Sigmoid colon (tissue), 7 donors: ENCODE measurements around the gene HSD17B11. TPM values are rescaled to one million over a fixed set of nuclear protein-coding genes. Genes with fewer than 3 reads are reported as not detected.
"Not testable (repeated sequence)": the region's sequence is repeated elsewhere in the genome, so short reads cannot be mapped to it uniquely, and the experiment has no call there.

ENCODE experiments used
- DNase-seq: peaks from one replicate; pipeline ENCODE4 v3.0.0-alpha.2; 2019
- H3K27ac ChIP-seq, 4 donors: fragments of 200-600 bp; sonication (generic); one replicate each; pipeline ENCODE4 v1.5.1; 2016 to 2019; ENCODE audit warnings: mild to moderate bottlenecking in 1 of 4
- H3K27me3 ChIP-seq, 3 donors: fragments of 200-600 bp; sonication (generic); one replicate each; pipeline ENCODE4 v1.5.1; 2019; ENCODE audit warnings: mild to moderate bottlenecking in 1 of 3
- H3K36me3 ChIP-seq, 4 donors: fragments of 200-600 bp; sonication (generic); one replicate each; pipeline ENCODE4 v1.5.1; 2016 to 2019
- H3K4me1 ChIP-seq, 4 donors: fragments of 200-600 bp; sonication (generic); one replicate each; pipeline ENCODE4 v1.5.1; 2017 to 2019
- H3K4me3 ChIP-seq, 4 donors: fragments of 200-600 bp; sonication (generic); one replicate each; pipeline ENCODE4 v1.5.1; 2017 to 2019; ENCODE audit warnings: mild to moderate bottlenecking in 2 of 4, moderate library complexity in 1 of 4
- H3K9me3 ChIP-seq, 4 donors: fragments of 200-600 bp in 3 of 4; sonication (generic) in 3 of 4; one replicate each; pipeline versions ENCODE4 v1.5.1 to v1.6.1; 2013 to 2019
- CTCF ChIP-seq, 4 experiments: fragments of 450-650 bp in 3 of 4; fragments of 200-600 bp in 1 of 4; IDR thresholded peaks; one replicate each; pipeline ENCODE4 v1.5.1; 2016 to 2019; ENCODE audit warnings: antibody characterized with exemption in 4 of 4, mild to moderate bottlenecking in 3 of 4, moderate library complexity in 2 of 4
- EP300 ChIP-seq, 4 donors: sonication (generic); formaldehyde crosslinking; IDR thresholded peaks; one replicate each; pipeline ENCODE4 v1.6.1; 2017; ENCODE audit warnings: antibody characterized with exemption in 4 of 4
- POLR2A ChIP-seq, 2 donors: fragments of 450-650 bp; IDR thresholded peaks; one replicate each; pipeline ENCODE4 v1.6.1; 2016; ENCODE audit warnings: antibody characterized with exemption in 2 of 2, mild to moderate bottlenecking in 2 of 2, moderate library complexity in 2 of 2
- POLR2AphosphoS5 ChIP-seq, 4 donors: sonication (generic); formaldehyde crosslinking; IDR thresholded peaks; one replicate each; pipeline ENCODE4 v1.6.1; 2017; ENCODE audit warnings: antibody characterized with exemption in 4 of 4
- WGBS, 2 donors: extraction: QIAGEN DNeasy Blood & Tissue Kit; methylation state at CpG; one replicate each; pipeline ENCODE4 v1.1.7; 2013; 5-methylcytosine and 5-hydroxymethylcytosine counted together
- intact Hi-C: fragments of 100-400 bp; cut with DNase I; formaldehyde crosslinking; loops from one replicate; pipeline ENCODE4 v1.15.1; 2023
- polyA plus RNA-seq, 3 donors: library from polyadenylated mRNA; stranded (reverse); fragments of 200-250 nt; gene quantifications; one replicate each; pipeline ENCODE4 v1.2.3, GENCODE V29; 2013
- total RNA-seq, 4 donors: library from RNA; depleted of rRNA; stranded (reverse); fragments of >200 nt; gene quantifications; one replicate each; pipeline ENCODE4 v1.1.0, GENCODE V29; 2016
- donor health status: healthy with polysubstance abuse.
- donor health status: Bipolar disorder and iron deficiency.
- donor health status: healthy.

The HSD17B11 gene
- total and polyA plus RNA-seq, 7 donors: 57.3 to 145 (median 97.6) TPM

DNA sequence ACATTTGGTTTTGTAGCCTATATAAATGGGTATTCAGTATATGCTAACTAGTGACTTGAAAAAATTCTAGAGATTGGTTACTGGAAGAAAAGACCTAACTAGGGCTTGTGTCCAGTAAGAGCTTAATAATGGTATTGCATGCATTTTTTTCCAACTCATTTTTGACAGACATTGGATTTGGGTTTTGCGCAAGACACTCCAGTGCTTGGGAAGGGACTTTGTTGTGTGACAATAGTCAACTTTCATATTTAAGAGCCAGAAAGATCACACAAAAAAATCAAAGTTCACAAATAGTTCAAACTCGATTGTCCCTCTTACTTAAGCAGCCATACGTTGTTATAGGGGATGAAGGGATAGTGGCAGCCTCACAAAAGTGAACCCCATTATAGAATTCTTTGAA is 1.2 kb upstream of the HSD17B11 start:
- no peak for TF ChIP-seq POLR2AphosphoS5 (IDR thresholded peaks at IDR 0.05)
- no peak for TF ChIP-seq POLR2A (IDR thresholded peaks at IDR 0.05)
- TF ChIP-seq EP300 (IDR thresholded peaks at IDR 0.05): no peak
- TF ChIP-seq CTCF (IDR thresholded peaks at IDR 0.05): no peak
- Histone ChIP-seq H3K4me3 (peak overlapping the region in 2 of 4 donors; percentile 51 to 61), H3K36me3 (no peaks in the 10 kb centered on the region), H3K9me3 (no peaks in the 10 kb centered on the region), H3K27me3 (no peaks in the 10 kb centered on the region), H3K27ac (peak overlapping the region; percentile 83 to 92 (median 89)), H3K4me1 (peaks cover 0 to 41% (median 25%) of the 10 kb centered on the region in 4 donors)
- 76 to 77% methylated on average over 3 of the region's 3 CpGs for WGBS, 2 donors
- intact Hi-C loops: loop anchor here (5.0 kb wide), 1 partner anchor 150 kb away; no protein-coding TSS in a partner anchor
- DNase-seq: no peak

- Histone ChIP-seq H3K4me3 (peak overlapping the region; percentile 41 to 73 (median 56)), H3K4me1 (peaks cover 0 to 47% (median 25%) of the 10 kb centered on the region in 4 donors), H3K27ac (peak overlapping the region; percentile 83 to 92 (median 89)), H3K36me3 (no peaks in the 10 kb centered on the region), H3K9me3 (no peaks in the 10 kb centered on the region), H3K27me3 (no peaks in the 10 kb centered on the region)
- WGBS, 2 donors: 7 to 24% methylated on average over 16 of the region's 16 CpGs
- TF ChIP-seq EP300 (IDR thresholded peaks at IDR 0.05) (no peak), POLR2AphosphoS5 (IDR thresholded peaks at IDR 0.05) (no peak), POLR2A (IDR thresholded peaks at IDR 0.05) (no peak), CTCF (IDR thresholded peaks at IDR 0.05) (no peak)
- DNase-seq: no peak
- intact Hi-C loops: loop anchor here (1.0 to 5.0 kb wide), 2 partner anchors 31 to 151 kb away; partner anchors contain the start of gene NUDT9
Observed at GRCh38 chr4:87391576-87392054, 627 bp upstream of the HSD17B11 start.

DNA sequence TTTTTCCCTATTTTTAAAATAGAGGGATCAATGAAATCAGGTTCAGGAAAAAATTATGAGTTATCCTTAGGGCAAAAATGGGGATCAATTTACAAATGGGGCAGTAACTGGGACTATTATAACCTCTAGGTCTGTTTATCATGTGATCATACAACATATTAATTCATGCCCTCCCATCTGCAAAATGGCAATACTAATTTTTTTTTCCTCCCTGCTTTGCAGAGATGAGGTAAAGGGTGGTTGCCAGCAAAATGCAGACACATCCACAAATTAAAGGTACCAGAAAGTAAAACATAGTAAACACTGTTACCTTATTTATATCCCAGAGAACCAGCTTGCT is 467 bp downstream of the HSD17B11 start:
- H3K4me1 ChIP-seq: peaks cover 0 to 48% (median 25%) of the 10 kb centered on the region in 4 donors
- intact Hi-C loops: loop anchor here (5.0 kb wide), 1 partner anchor 152 kb away; no protein-coding TSS in a partner anchor
- peak overlapping the region; percentile 83 to 92 (median 89) for H3K27ac ChIP-seq
- no peak for DNase-seq
- peak overlapping the region; percentile 41 to 73 (median 56) for H3K4me3 ChIP-seq
- no peak for TF ChIP-seq POLR2A (IDR thresholded peaks at IDR 0.05)
- no peak for TF ChIP-seq EP300 (IDR thresholded peaks at IDR 0.05)
- no peak for TF ChIP-seq POLR2AphosphoS5 (IDR thresholded peaks at IDR 0.05)
- no peak for TF ChIP-seq CTCF (IDR thresholded peaks at IDR 0.05)
- H3K9me3 ChIP-seq: no peaks in the 10 kb centered on the region
- no peaks in the 10 kb centered on the region for H3K27me3 ChIP-seq
- H3K36me3 ChIP-seq: no peaks in the 10 kb centered on the region

DNA sequence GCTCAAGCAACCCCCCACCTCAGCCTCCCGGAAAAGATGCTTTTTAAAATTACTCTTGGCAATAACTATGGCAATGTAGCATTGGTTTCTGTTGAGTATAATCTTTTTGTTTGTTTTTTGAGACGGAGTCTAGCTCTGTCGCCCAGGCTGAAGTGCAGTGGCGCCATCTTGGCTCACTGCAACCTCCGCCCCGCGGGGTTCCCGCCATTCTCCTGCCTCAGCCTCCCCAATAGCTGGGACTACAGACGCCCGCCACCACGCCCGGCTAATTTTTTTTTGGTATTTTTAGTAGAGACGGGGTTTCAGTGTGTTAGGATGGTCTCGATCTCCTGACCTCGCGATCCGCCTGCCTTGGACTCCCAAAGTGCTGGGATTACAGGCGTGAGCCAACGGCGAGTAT is 933 bp downstream of the HSD17B11 start:
- 15 to 56% methylated on average over 20 of the region's 20 CpGs for WGBS, 2 donors
- H3K9me3 ChIP-seq, H3K36me3 ChIP-seq, DNase-seq, H3K27me3 ChIP-seq: not testable (repeated sequence)
- peak overlapping the region in 3 of 4 donors; percentile 83 to 92 (median 90) for H3K27ac ChIP-seq
- intact Hi-C loops: loop anchor here (5.0 kb wide), 1 partner anchor 152 kb away; no protein-coding TSS in a partner anchor
- H3K4me1 ChIP-seq: peaks cover 0 to 48% (median 25%) of the 10 kb centered on the region in 4 donors
- H3K4me3 ChIP-seq: peak overlapping the region; percentile 41 to 73 (median 56)

DNA sequence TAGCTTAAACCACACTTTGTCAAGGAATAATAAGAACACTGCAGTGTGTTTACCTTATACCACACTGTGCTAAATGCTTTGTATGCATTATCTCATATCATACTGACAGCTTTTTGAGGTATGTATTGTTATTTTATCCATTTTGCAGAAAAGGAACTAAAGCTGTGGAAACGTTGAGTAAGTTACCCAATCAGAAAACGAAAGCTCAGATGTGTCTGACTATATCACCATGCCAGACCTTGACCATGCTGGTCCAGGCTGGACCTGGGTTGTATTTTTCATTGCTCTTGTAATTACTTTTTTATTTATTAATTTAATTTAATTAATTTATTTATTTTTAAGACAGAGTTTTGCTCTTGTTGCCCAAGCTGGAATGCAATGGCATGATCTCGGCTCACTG is 2.1 kb downstream of the HSD17B11 start:
- Histone ChIP-seq H3K27ac (peak overlapping the region in 1 of 4 donors; percentile 6), H3K27me3 (no peaks in the 10 kb centered on the region), H3K9me3 (no peaks in the 10 kb centered on the region), H3K4me3 (peak overlapping the region in 3 of 4 donors; percentile 51 to 73 (median 61)), H3K4me1 (peaks cover 0 to 48% (median 25%) of the 10 kb centered on the region in 4 donors), H3K36me3 (no peaks in the 10 kb centered on the region)
- no peak for TF ChIP-seq CTCF (IDR thresholded peaks at IDR 0.05)
- TF ChIP-seq POLR2A (IDR thresholded peaks at IDR 0.05): no peak
- TF ChIP-seq POLR2AphosphoS5 (IDR thresholded peaks at IDR 0.05): no peak
- TF ChIP-seq EP300 (IDR thresholded peaks at IDR 0.05): no peak
- 22 to 53% methylated on average over 3 of the region's 3 CpGs for WGBS, 2 donors
- intact Hi-C loops: no loop called here
- no peak for DNase-seq
